Measurements from ENCODE around the gene SIM1. TPM values are rescaled to one million over a fixed set of nuclear protein-coding genes. Genes with fewer than 3 reads are reported as not detected.

SIM1 gene
- total RNA-seq, 2 experiments from 2014 or later = not detected

DNA sequence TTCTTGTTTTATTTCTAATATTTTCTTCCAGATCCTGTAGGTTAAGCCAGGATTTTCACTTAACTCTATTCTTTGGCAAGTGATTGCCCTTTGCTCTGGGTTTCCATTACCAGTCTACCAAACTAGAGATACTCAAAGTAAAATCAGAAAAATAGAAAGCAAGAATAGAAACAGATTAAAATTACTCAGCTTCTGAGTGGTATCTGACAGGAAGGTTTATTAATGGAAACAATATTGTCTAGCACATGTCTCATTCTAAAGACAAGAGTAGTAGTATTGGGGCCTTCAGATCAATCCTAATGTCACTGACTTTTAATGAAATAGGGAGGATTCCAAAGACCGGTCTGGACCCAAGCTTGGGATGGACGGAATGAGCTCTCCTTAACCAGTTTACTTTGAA is 72.3 kb downstream of the SIM1 start:
- H3K36me3 ChIP-seq (ENCODE audit: insufficient read depth, low read length) = no peaks in the 10 kb centered on the region

DNA sequence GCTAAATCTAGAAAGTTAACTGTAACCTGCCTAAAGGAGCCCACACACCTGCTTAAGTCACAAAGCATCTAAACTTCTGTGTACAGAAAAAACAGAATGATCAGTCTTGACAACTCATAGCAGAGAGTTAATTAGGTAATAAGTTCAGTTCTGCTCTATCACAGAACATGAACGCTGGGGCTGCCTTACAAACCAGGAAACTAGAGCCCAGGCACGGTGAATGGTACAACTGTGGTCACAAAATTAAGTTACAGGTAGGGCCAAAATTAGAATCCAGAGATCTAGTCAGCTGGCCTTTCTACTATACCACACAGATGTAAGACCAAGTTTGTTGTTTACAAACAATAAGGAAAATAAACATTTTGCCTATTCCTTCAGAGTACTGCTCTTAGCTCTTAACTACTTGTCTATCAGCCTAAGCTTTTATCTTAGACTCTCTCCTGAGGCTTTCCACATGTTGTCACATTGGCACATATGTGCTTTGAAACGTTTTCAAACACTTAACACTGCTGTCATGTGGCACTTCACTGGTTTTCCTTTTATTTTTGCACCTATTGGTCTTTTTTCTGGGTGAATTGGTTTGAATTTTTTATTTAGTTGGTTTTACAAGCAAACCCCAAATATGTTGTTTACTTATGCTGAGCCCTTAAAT is 75.7 kb downstream of the SIM1 start:
- Mint-ChIP-seq H3K9me3 (no peaks in the 10 kb centered on the region), H3K36me3 (ENCODE audit: low read depth) (no peaks in the 10 kb centered on the region), H3K4me3 (no peak overlapping the region), H3K27me3 (no peaks in the 10 kb centered on the region), H3K4me1 (ENCODE audit: low read depth) (no peaks in the 10 kb centered on the region), H3K27ac (no peak overlapping the region)
- no peak for DNase-seq
- CTCF ChIA-PET = no interaction called here
- no peak for ATAC-seq (ENCODE audit: poor library complexity)
- TF ChIP-seq, protein P1, sequence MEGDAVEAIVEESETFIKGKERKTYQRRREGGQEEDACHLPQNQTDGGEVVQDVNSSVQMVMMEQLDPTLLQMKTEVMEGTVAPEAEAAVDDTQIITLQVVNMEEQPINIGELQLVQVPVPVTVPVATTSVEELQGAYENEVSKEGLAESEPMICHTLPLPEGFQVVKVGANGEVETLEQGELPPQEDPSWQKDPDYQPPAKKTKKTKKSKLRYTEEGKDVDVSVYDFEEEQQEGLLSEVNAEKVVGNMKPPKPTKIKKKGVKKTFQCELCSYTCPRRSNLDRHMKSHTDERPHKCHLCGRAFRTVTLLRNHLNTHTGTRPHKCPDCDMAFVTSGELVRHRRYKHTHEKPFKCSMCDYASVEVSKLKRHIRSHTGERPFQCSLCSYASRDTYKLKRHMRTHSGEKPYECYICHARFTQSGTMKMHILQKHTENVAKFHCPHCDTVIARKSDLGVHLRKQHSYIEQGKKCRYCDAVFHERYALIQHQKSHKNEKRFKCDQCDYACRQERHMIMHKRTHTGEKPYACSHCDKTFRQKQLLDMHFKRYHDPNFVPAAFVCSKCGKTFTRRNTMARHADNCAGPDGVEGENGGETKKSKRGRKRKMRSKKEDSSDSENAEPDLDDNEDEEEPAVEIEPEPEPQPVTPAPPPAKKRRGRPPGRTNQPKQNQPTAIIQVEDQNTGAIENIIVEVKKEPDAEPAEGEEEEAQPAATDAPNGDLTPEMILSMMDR (IDR thresholded peaks at IDR 0.05) = no peak
- POLR2A ChIA-PET = no interaction called here
- Histone ChIP-seq H3K4me1 (ENCODE audit: insufficient read depth, low read length) (no peaks in the 10 kb centered on the region), H3K36me3 (ENCODE audit: insufficient read depth, low read length) (no peaks in the 10 kb centered on the region), H3K27me3 (ENCODE audit: control insufficient read depth in 1 of 2, insufficient read depth in 2 of 2, low read length in 2 of 2) (peaks cover 0 to 3% of the 10 kb centered on the region in 2 experiments), H3K27ac (ENCODE audit: low read depth in 1 of 2, low read length in 2 of 2) (no peak overlapping the region), H3K4me3 (ENCODE audit: low read length) (no peak overlapping the region), H3K9me3 (ENCODE audit: control insufficient read depth in 1 of 2, insufficient read depth in 1 of 2, low read length in 2 of 2) (peaks cover 0 to 5% of the 10 kb centered on the region in 2 experiments)
- intact Hi-C loops (cut with DNase I, micrococcal nuclease) = no loop called here

More for the DNA sequence above, 72.3 kb downstream of the SIM1 start:
- Histone ChIP-seq H3K27ac (ENCODE audit: low read depth in 1 of 2, low read length in 2 of 2) (no peak overlapping the region), H3K9me3 (ENCODE audit: control insufficient read depth in 1 of 2, insufficient read depth in 1 of 2, low read length in 2 of 2) (peaks cover 0 to 5% of the 10 kb centered on the region in 2 experiments), H3K27me3 (ENCODE audit: control insufficient read depth in 1 of 2, insufficient read depth in 2 of 2, low read length in 2 of 2) (peaks cover 0 to 3% of the 10 kb centered on the region in 2 experiments), H3K4me3 (ENCODE audit: low read length) (no peak overlapping the region), H3K4me1 (ENCODE audit: insufficient read depth, low read length) (no peaks in the 10 kb centered on the region)
- Mint-ChIP-seq H3K27ac (no peak overlapping the region), H3K4me3 (no peak overlapping the region), H3K36me3 (ENCODE audit: low read depth) (no peaks in the 10 kb centered on the region), H3K4me1 (ENCODE audit: low read depth) (no peaks in the 10 kb centered on the region), H3K9me3 (no peaks in the 10 kb centered on the region), H3K27me3 (no peaks in the 10 kb centered on the region)
- DNase-seq = no peak
- ChIA-PET CTCF (no interaction called here), POLR2A (no interaction called here)
- TF ChIP-seq, protein P1 (IDR thresholded peaks at IDR 0.05) = no peak
- intact Hi-C loops (cut with DNase I, micrococcal nuclease) = no loop called here
- ATAC-seq (ENCODE audit: poor library complexity) = no peak

DNA sequence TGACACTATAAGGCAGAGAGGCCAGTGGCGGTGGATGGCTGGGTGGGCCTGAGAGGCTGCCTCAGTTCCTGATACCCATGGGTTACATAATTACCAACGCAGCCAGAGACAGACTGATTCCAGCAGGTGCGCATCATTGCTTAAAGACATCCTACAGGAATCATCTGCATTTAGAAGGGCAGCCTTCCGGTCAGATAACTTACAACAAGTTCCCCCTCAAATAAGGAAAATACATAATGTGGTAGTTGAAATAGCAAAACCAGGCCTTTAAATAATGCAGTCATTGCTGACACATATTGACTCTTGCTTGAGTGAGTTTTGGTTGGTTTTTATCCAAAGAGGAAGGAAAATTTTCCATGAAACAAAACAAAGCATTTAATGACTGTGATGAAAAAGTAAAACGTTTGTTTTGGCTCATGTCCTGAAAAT is 81.9 kb downstream of the SIM1 start:
- intact Hi-C loops (cut with DNase I, micrococcal nuclease) = no loop called here
- Mint-ChIP-seq H3K4me1 (ENCODE audit: low read depth) (no peaks in the 10 kb centered on the region), H3K27ac (no peak overlapping the region), H3K9me3 (no peaks in the 10 kb centered on the region), H3K36me3 (ENCODE audit: low read depth) (no peaks in the 10 kb centered on the region), H3K4me3 (no peak overlapping the region), H3K27me3 (no peaks in the 10 kb centered on the region)
- no peak for ATAC-seq (ENCODE audit: poor library complexity)
- TF ChIP-seq, protein P1 (IDR thresholded peaks at IDR 0.05) = no peak
- no peak for DNase-seq
- no peaks in the 10 kb centered on the region for H3K27me3 ChIP-seq (ENCODE audit: control insufficient read depth in 1 of 2, insufficient read depth in 2 of 2, low read length in 2 of 2)
- H3K9me3 ChIP-seq (ENCODE audit: control insufficient read depth in 1 of 2, insufficient read depth in 1 of 2, low read length in 2 of 2) = no peaks in the 10 kb centered on the region
- H3K27ac ChIP-seq (ENCODE audit: low read depth in 1 of 2, low read length in 2 of 2) = no peak overlapping the region
- ChIA-PET POLR2A (no interaction called here), CTCF (no interaction called here)
- H3K4me1 ChIP-seq (ENCODE audit: insufficient read depth, low read length) = no peaks in the 10 kb centered on the region
- H3K4me3 ChIP-seq (ENCODE audit: low read length) = no peak overlapping the region
- no peaks in the 10 kb centered on the region for H3K36me3 ChIP-seq (ENCODE audit: insufficient read depth, low read length)
